Peyer's patch (tissue), 4 donors: ENCODE data around the gene CHST11. TPM values are rescaled to one million over a fixed set of nuclear protein-coding genes. Genes with fewer than 3 reads are reported as not detected.

Source experiments
- DNase-seq, 3 donors: peaks; one replicate each; pipeline ENCODE4 v3.0.0-alpha.2; 2017 to 2019
- H3K27ac ChIP-seq, 4 donors: fragments of 200-600 bp; sonication (generic); one replicate each; pipeline ENCODE4 v1.5.1; 2016 to 2019
- H3K27me3 ChIP-seq, 2 donors: fragments of 200-600 bp; sonication (generic); one replicate each; pipeline ENCODE4 v1.5.1; 2019
- H3K36me3 ChIP-seq, 3 donors: fragments of 200-600 bp; sonication (generic); one replicate each; pipeline ENCODE4 v1.5.1; 2016 to 2019
- H3K4me1 ChIP-seq, 4 donors: fragments of 200-600 bp; sonication (generic); one replicate each; pipeline ENCODE4 v1.5.1; 2016 to 2019
- H3K4me3 ChIP-seq, 4 donors: fragments of 200-600 bp; sonication (generic); 1 replicate in 3 of 4; 2 replicates in 1 of 4; pipeline ENCODE4 v1.5.1; 2016 to 2019; ENCODE audit warnings: mild to moderate bottlenecking in 1 of 4
- H3K9me3 ChIP-seq, 4 donors: fragments of 200-600 bp; sonication (generic); one replicate each; pipeline ENCODE4 v1.5.1; 2016 to 2019; ENCODE audit warnings: mild to moderate bottlenecking in 1 of 4
- CTCF ChIP-seq, 6 experiments: fragments of 450-650 bp in 4 of 6; fragments of 200-600 bp in 2 of 6; sonication (generic) in 1 of 6; IDR thresholded peaks; one replicate each; pipeline ENCODE4 v1.5.1; 2017 to 2019; ENCODE audit warnings: antibody characterized with exemption in 6 of 6, mild to moderate bottlenecking in 3 of 6, moderate library complexity in 1 of 6
- POLR2A ChIP-seq, 2 donors: fragments of 450-650 bp; IDR thresholded peaks; one replicate each; pipeline ENCODE4 v1.5.1; 2017; ENCODE audit warnings: antibody characterized with exemption in 2 of 2, mild to moderate bottlenecking in 2 of 2, moderate library complexity in 2 of 2
- total RNA-seq, 4 donors: library from RNA; depleted of rRNA; stranded (reverse); fragments of >200 nt; gene quantifications; one replicate each; pipeline ENCODE4 v1.1.0, GENCODE V29; 2016

The CHST11 gene
- total RNA-seq, 4 donors from 2014 or later: 9.9 to 119 (median 15.6) TPM

- Histone ChIP-seq H3K27ac (no peak overlapping the region), H3K9me3 (no peaks in the 10 kb centered on the region), H3K27me3 (no peaks in the 10 kb centered on the region), H3K36me3 (no peaks in the 10 kb centered on the region), H3K4me3 (no peak overlapping the region), H3K4me1 (peaks cover 0 to 6% (median 0%) of the 10 kb centered on the region in 4 donors)
- DNase-seq: no peak
- TF ChIP-seq POLR2A (IDR thresholded peaks at IDR 0.05) (no peak), CTCF (IDR thresholded peaks at IDR 0.05) (no peak)
These were observed 169.5 kb downstream of the CHST11 start for GRCh38 chr12:104626069-104626837.

- Histone ChIP-seq H3K4me3 (no peak overlapping the region), H3K27me3 (no peaks in the 10 kb centered on the region), H3K9me3 (no peaks in the 10 kb centered on the region), H3K4me1 (peaks cover 0 to 6% (median 0%) of the 10 kb centered on the region in 4 donors), H3K27ac (no peak overlapping the region), H3K36me3 (no peaks in the 10 kb centered on the region)
- no peak for TF ChIP-seq POLR2A (IDR thresholded peaks at IDR 0.05)
- TF ChIP-seq CTCF (IDR thresholded peaks at IDR 0.05): no peak
- no peak for DNase-seq
These were observed 170.7 kb downstream of the CHST11 start for GRCh38 chr12:104627231-104627989.

- TF ChIP-seq CTCF (IDR thresholded peaks at IDR 0.05): no peak
- TF ChIP-seq POLR2A (IDR thresholded peaks at IDR 0.05): no peak
- Histone ChIP-seq H3K27ac (no peak overlapping the region), H3K27me3 (no peaks in the 10 kb centered on the region), H3K4me3 (no peak overlapping the region), H3K36me3 (no peaks in the 10 kb centered on the region), H3K9me3 (no peaks in the 10 kb centered on the region), H3K4me1 (peaks cover 0 to 6% (median 0%) of the 10 kb centered on the region in 4 donors)
- DNase-seq: no peak
These were observed 171.5 kb downstream of the CHST11 start for GRCh38 chr12:104627990-104628830.

- no peak overlapping the region for H3K4me3 ChIP-seq
- no peak for DNase-seq
- no peak overlapping the region for H3K27ac ChIP-seq
- no peaks in the 10 kb centered on the region for H3K27me3 ChIP-seq
- peaks cover 0 to 6% (median 0%) of the 10 kb centered on the region in 4 donors for H3K4me1 ChIP-seq
- no peak for TF ChIP-seq POLR2A (IDR thresholded peaks at IDR 0.05)
- TF ChIP-seq CTCF (IDR thresholded peaks at IDR 0.05): no peak
- no peaks in the 10 kb centered on the region for H3K9me3 ChIP-seq
- no peaks in the 10 kb centered on the region for H3K36me3 ChIP-seq
These were observed 172.0 kb downstream of the CHST11 start for GRCh38 chr12:104628831-104629135.

GRCh38 chr12:104630230-104630670 lies 173.5 kb downstream of the CHST11 start:
- H3K27me3 ChIP-seq: no peaks in the 10 kb centered on the region
- H3K4me1 ChIP-seq: peaks cover 0 to 6% (median 0%) of the 10 kb centered on the region in 4 donors
- TF ChIP-seq POLR2A (IDR thresholded peaks at IDR 0.05): no peak
- no peak for TF ChIP-seq CTCF (IDR thresholded peaks at IDR 0.05)
- DNase-seq: no peak
- no peaks in the 10 kb centered on the region for H3K9me3 ChIP-seq
- no peaks in the 10 kb centered on the region for H3K36me3 ChIP-seq
- no peak overlapping the region for H3K4me3 ChIP-seq
- no peak overlapping the region for H3K27ac ChIP-seq
